ENCODE results near the gene BSN.

The BSN gene, protein sequence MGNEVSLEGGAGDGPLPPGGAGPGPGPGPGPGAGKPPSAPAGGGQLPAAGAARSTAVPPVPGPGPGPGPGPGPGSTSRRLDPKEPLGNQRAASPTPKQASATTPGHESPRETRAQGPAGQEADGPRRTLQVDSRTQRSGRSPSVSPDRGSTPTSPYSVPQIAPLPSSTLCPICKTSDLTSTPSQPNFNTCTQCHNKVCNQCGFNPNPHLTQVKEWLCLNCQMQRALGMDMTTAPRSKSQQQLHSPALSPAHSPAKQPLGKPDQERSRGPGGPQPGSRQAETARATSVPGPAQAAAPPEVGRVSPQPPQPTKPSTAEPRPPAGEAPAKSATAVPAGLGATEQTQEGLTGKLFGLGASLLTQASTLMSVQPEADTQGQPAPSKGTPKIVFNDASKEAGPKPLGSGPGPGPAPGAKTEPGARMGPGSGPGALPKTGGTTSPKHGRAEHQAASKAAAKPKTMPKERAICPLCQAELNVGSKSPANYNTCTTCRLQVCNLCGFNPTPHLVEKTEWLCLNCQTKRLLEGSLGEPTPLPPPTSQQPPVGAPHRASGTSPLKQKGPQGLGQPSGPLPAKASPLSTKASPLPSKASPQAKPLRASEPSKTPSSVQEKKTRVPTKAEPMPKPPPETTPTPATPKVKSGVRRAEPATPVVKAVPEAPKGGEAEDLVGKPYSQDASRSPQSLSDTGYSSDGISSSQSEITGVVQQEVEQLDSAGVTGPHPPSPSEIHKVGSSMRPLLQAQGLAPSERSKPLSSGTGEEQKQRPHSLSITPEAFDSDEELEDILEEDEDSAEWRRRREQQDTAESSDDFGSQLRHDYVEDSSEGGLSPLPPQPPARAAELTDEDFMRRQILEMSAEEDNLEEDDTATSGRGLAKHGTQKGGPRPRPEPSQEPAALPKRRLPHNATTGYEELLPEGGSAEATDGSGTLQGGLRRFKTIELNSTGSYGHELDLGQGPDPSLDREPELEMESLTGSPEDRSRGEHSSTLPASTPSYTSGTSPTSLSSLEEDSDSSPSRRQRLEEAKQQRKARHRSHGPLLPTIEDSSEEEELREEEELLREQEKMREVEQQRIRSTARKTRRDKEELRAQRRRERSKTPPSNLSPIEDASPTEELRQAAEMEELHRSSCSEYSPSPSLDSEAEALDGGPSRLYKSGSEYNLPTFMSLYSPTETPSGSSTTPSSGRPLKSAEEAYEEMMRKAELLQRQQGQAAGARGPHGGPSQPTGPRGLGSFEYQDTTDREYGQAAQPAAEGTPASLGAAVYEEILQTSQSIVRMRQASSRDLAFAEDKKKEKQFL (N-terminal part only)

DNA sequence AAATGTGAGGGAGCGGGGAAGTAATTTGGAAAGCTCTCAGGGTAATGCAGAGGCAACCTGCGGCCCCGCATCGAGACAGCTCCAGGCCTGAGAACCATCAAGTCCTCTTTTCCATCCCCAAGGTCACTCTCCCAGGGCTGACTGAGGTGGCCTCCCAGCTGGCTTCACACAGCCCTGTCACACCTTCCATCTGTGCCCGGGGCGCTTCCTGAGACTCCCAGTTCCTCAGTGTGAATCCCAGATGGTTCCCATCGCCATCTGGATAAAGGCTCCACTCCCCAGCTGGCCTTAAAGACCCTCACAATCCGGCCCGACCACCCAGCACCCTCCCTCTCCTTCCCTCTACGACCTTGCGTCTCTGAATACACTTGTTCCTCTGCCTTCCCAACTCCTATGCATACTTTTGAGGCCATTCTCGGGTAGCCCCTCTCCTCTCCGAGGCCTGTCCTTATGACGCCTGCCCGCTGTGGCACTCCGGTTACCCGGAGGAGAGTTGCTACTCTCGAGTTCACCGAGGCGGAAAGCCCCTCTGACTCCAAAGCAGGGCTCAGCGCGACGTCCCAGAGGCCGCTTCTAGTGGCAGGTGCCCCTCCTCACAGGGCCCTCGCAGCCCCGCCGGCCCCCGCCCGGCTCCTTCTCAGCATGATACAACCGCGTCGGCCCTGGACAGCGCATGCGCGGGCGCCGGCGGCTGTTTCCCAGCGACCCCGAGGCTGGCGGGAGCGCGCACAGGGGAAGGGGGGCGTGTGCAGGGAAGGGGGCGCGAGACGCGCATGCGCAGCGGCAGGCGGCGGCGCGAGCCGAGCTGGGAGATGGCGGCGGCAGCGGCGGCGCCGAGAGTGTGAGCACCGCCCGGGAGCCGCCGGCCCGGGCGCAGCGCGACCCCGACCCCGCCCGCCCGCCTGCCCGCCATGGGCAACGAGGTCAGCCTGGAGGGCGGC is at the start of gene BSN:
Gene BSN (plus strand): TSS at position 786 of the 941 bp plus-strand sequence. CDS start 126 bp downstream, at position 912.
- TF ChIP-seq RAD21 (IDR thresholded peaks at IDR 0.05; ENCODE audit: low read depth) (no peak), EGR1 (IDR thresholded peaks at IDR 0.05) (no peak), ZBTB7A (IDR thresholded peaks at IDR 0.05; ENCODE audit: low read depth) (0 out of 2 replicates have a peak, but pooled peaks have one; percentile 31), YY1 (IDR thresholded peaks at IDR 0.05; ENCODE audit: low read depth) (no peak), CEBPB (IDR thresholded peaks at IDR 0.05) (no peak), TAF1 (IDR thresholded peaks at IDR 0.05; ENCODE audit: low read depth) (peak; percentile 38; the same call in 1 of the 2 replicates)
- TF ChIP-seq, protein P1, sequence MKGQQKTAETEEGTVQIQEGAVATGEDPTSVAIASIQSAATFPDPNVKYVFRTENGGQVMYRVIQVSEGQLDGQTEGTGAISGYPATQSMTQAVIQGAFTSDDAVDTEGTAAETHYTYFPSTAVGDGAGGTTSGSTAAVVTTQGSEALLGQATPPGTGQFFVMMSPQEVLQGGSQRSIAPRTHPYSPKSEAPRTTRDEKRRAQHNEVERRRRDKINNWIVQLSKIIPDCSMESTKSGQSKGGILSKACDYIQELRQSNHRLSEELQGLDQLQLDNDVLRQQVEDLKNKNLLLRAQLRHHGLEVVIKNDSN (IDR thresholded peaks at IDR 0.05), result no peak
- TF ChIP-seq, protein P2, sequence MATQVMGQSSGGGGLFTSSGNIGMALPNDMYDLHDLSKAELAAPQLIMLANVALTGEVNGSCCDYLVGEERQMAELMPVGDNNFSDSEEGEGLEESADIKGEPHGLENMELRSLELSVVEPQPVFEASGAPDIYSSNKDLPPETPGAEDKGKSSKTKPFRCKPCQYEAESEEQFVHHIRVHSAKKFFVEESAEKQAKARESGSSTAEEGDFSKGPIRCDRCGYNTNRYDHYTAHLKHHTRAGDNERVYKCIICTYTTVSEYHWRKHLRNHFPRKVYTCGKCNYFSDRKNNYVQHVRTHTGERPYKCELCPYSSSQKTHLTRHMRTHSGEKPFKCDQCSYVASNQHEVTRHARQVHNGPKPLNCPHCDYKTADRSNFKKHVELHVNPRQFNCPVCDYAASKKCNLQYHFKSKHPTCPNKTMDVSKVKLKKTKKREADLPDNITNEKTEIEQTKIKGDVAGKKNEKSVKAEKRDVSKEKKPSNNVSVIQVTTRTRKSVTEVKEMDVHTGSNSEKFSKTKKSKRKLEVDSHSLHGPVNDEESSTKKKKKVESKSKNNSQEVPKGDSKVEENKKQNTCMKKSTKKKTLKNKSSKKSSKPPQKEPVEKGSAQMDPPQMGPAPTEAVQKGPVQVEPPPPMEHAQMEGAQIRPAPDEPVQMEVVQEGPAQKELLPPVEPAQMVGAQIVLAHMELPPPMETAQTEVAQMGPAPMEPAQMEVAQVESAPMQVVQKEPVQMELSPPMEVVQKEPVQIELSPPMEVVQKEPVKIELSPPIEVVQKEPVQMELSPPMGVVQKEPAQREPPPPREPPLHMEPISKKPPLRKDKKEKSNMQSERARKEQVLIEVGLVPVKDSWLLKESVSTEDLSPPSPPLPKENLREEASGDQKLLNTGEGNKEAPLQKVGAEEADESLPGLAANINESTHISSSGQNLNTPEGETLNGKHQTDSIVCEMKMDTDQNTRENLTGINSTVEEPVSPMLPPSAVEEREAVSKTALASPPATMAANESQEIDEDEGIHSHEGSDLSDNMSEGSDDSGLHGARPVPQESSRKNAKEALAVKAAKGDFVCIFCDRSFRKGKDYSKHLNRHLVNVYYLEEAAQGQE (IDR thresholded peaks at IDR 0.05; ENCODE audit: low read depth), result no peak; the same call in 1 of the 2 replicates
- TF ChIP-seq, protein P3, sequence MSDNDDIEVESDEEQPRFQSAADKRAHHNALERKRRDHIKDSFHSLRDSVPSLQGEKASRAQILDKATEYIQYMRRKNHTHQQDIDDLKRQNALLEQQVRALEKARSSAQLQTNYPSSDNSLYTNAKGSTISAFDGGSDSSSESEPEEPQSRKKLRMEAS (IDR thresholded peaks at IDR 0.05), result no peak; the same call in 1 of the 2 replicates

DNA sequence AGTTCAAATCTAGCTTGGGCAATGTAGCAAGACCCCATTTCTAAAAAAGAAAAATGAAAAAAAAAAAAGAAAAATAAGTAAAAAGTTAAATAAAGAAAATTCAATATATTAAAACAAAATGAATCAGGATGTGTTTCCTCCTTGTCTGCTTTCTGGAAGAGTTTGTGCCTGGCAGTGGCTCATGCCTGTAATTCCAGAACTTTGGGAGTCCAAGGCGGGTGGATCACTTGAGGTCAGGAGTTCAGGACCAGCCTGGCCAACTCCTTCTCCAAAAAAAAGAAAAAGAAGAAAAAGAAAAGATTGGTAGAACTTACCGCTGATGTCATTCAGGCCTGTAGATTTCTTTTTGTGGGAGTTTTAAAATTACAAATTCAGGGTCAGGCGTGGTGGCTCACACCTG is 47.4 kb upstream of the BSN start:
- TF ChIP-seq RAD21 (IDR thresholded peaks at IDR 0.05; ENCODE audit: low read depth) (no peak), TAF1 (IDR thresholded peaks at IDR 0.05; ENCODE audit: low read depth) (no peak), NFIC (IDR thresholded peaks at IDR 0.05) (no peak)
- TF ChIP-seq, protein P3 (IDR thresholded peaks at IDR 0.05), result no peak

DNA sequence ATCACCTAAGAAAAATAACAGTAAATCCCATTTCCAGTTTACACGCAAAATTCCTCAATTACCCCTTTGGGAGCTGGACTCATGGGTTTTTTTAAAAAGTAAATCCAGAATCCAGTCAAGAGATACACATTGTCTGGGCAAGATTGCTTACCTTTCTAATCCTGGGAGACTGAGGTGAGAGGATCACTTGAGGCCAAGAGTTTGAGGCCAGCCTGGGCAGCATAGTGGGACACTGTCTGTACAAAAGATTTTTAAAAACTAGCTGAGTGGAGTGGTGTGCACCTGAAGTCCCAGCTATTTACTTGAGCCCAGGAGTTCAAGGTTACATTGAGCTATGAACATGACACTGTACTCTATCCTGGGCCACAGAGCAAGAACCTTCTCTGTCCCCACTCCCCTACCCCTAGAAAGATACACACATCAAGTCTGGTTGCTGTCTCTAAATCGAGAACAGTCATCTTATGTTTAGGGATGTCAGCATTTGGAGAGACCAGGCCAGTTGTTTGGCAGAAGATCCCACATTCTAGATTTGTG is 45.2 kb upstream of the BSN start:
- no peak for TF ChIP-seq CEBPB (IDR thresholded peaks at IDR 0.05)
- TF ChIP-seq, protein P3 (IDR thresholded peaks at IDR 0.05), result no peak
- TF ChIP-seq, protein P1 (IDR thresholded peaks at IDR 0.05), result no peak

DNA sequence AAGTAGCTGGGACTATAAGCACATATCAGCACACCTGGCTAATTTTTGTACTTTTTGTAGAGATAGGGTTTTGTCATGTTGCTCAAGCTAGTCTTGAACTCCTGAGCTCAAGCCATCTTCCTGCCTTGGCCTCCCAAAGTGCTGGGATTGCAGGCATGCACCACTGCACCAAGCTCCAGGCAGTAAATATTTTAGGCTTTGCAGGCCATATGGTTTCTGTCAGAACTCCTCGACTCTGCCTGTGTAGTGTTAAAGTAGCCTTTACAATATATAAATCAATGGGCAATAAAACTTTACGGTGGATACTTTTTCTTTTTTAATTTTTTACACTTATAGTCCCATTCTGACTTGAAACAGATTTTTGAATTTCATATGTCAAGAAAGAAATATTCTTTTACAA is 42.6 kb upstream of the BSN start:
- TF ChIP-seq EP300 (IDR thresholded peaks at IDR 0.05; ENCODE audit: borderline replicate concordance), result no peak
- TF ChIP-seq CREB1 (IDR thresholded peaks at IDR 0.05; ENCODE audit: low read depth), result no peak
- TF ChIP-seq, protein P3 (IDR thresholded peaks at IDR 0.05), result no peak

DNA sequence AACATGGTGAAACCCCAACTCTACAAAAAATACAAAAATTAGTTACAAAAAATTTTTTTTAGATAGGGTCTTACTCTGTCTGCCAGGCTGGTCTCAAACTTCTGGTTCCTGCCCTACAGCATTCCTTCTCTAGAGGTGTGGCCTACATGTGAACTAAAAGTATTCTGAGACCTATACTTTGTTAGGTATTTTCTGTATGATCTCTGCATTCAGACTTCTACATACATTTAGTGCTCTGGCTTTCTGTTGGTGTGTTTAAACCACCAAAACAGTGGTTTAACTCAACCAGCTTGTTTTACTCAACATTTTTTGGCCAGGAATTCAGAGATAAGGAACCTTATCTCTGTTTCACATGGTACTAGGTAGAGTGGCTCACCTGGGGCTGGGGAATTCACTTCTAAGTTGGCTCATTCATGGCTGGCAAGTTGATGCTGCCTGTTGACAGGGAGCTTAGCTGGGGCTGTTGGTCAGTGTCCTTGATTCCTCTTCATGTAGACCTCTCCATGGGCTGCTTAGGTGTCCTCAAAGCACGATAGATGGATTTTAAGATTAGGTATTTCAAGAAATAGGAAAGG is 41.4 kb upstream of the BSN start:
- TF ChIP-seq EGR1 (IDR thresholded peaks at IDR 0.05) (no peak), TAF1 (IDR thresholded peaks at IDR 0.05; ENCODE audit: low read depth) (no peak), CREB1 (IDR thresholded peaks at IDR 0.05; ENCODE audit: low read depth) (no peak), TEAD4 (IDR thresholded peaks at IDR 0.05) (no peak)
- TF ChIP-seq, protein P1 (IDR thresholded peaks at IDR 0.05), result no peak
